ENCODE results near the gene ROCK2. TPM values are rescaled to one million over a fixed set of nuclear protein-coding genes. Genes with fewer than 3 reads are reported as not detected.
"Not testable (repeated sequence)": the region's sequence is repeated elsewhere in the genome, so short reads cannot be mapped to it uniquely, and the experiment has no call there.

ROCK2 gene
- total RNA-seq, 2 experiments from 2014 or later: 19.1 to 20.5 TPM

GRCh38 chr2:11257964-11258363, 86.5 kb downstream of the ROCK2 start:
- DNase-seq: no peak
- Mint-ChIP-seq H3K9me3 (peaks cover 3% of the 10 kb centered on the region), H3K36me3 (ENCODE audit: low read depth) (peaks cover 4% of the 10 kb centered on the region), H3K27me3 (no peaks in the 10 kb centered on the region), H3K4me3 (no peak overlapping the region), H3K4me1 (no peaks in the 10 kb centered on the region), H3K27ac (no peak overlapping the region)
- POLR2A ChIA-PET: no interaction called here
- CTCF ChIA-PET: no interaction called here

GRCh38 chr2:11257078-11257477, 87.4 kb downstream of the ROCK2 start:
- H3K4me3 Mint-ChIP-seq: no peak overlapping the region
- H3K27ac Mint-ChIP-seq: no peak overlapping the region
- peaks cover 4% of the 10 kb centered on the region for H3K9me3 Mint-ChIP-seq
- ChIA-PET CTCF (no interaction called here), POLR2A (no interaction called here)
- H3K27me3 Mint-ChIP-seq: no peaks in the 10 kb centered on the region
- peaks cover 7% of the 10 kb centered on the region for H3K36me3 Mint-ChIP-seq (ENCODE audit: low read depth)
- H3K4me1 Mint-ChIP-seq: no peaks in the 10 kb centered on the region
- DNase-seq: no peak

GRCh38 chr2:11256166-11256565, 88.3 kb downstream of the ROCK2 start:
- no peak for DNase-seq
- Mint-ChIP-seq H3K4me3 (no peak overlapping the region), H3K4me1 (no peaks in the 10 kb centered on the region), H3K36me3 (ENCODE audit: low read depth) (peaks cover 7% of the 10 kb centered on the region), H3K27ac (no peak overlapping the region), H3K9me3 (peaks cover 4% of the 10 kb centered on the region), H3K27me3 (no peaks in the 10 kb centered on the region)
- CTCF ChIA-PET: no interaction called here
- POLR2A ChIA-PET: no interaction called here

- DNase-seq: no peak
- Mint-ChIP-seq H3K4me1 (no peaks in the 10 kb centered on the region), H3K36me3 (ENCODE audit: low read depth) (peaks cover 7% of the 10 kb centered on the region), H3K9me3 (peaks cover 4% of the 10 kb centered on the region), H3K27ac (no peak overlapping the region), H3K4me3 (no peak overlapping the region), H3K27me3 (no peaks in the 10 kb centered on the region)
- POLR2A ChIA-PET: no interaction called here
- CTCF ChIA-PET: no interaction called here
These were observed 90.3 kb downstream of the ROCK2 start for GRCh38 chr2:11254100-11254536.

- H3K4me3 Mint-ChIP-seq; DNase-seq; H3K36me3 Mint-ChIP-seq (ENCODE audit: low read depth); H3K4me1 Mint-ChIP-seq; POLR2A ChIA-PET; H3K9me3 Mint-ChIP-seq; H3K27ac Mint-ChIP-seq; H3K27me3 Mint-ChIP-seq: not testable (repeated sequence)
- CTCF ChIA-PET: interaction anchor here (0.6 kb wide), 1 partner anchor 111 kb away, joined by 3 read pairs; no protein-coding TSS in a partner anchor
These were observed 92.0 kb downstream of the ROCK2 start for GRCh38 chr2:11252458-11252857.

GRCh38 chr2:11250400-11251196, 93.8 kb downstream of the ROCK2 start:
- no peak overlapping the region for H3K27ac Mint-ChIP-seq
- POLR2A ChIA-PET: no interaction called here
- CTCF ChIA-PET: interaction anchor here (0.6 kb wide), 1 partner anchor 52 kb away, joined by 3 read pairs; no protein-coding TSS in a partner anchor
- H3K9me3 Mint-ChIP-seq: peaks cover 4% of the 10 kb centered on the region
- no peaks in the 10 kb centered on the region for H3K4me1 Mint-ChIP-seq
- H3K27me3 Mint-ChIP-seq: no peaks in the 10 kb centered on the region
- no peak for DNase-seq
- no peak overlapping the region for H3K4me3 Mint-ChIP-seq
- H3K36me3 Mint-ChIP-seq (ENCODE audit: low read depth): peaks cover 3% of the 10 kb centered on the region

GRCh38 chr2:11245322-11245721, 99.1 kb downstream of the ROCK2 start:
- CTCF ChIA-PET: no interaction called here
- no peaks in the 10 kb centered on the region for H3K9me3 Mint-ChIP-seq
- H3K27ac Mint-ChIP-seq: no peak overlapping the region
- H3K27me3 Mint-ChIP-seq: no peaks in the 10 kb centered on the region
- DNase-seq: no peak
- H3K4me1 Mint-ChIP-seq: no peaks in the 10 kb centered on the region
- no peaks in the 10 kb centered on the region for H3K36me3 Mint-ChIP-seq (ENCODE audit: low read depth)
- POLR2A ChIA-PET: no interaction called here
- no peak overlapping the region for H3K4me3 Mint-ChIP-seq

- Mint-ChIP-seq H3K9me3 (no peaks in the 10 kb centered on the region), H3K27ac (no peak overlapping the region), H3K36me3 (ENCODE audit: low read depth) (no peaks in the 10 kb centered on the region), H3K27me3 (no peaks in the 10 kb centered on the region), H3K4me1 (no peaks in the 10 kb centered on the region), H3K4me3 (no peak overlapping the region)
- ChIA-PET CTCF (no interaction called here), POLR2A (no interaction called here)
- no peak for DNase-seq
These were observed 100.2 kb downstream of the ROCK2 start for GRCh38 chr2:11244091-11244826.

GRCh38 chr2:11243512-11243911, 100.9 kb downstream of the ROCK2 start:
- no peaks in the 10 kb centered on the region for H3K27me3 Mint-ChIP-seq
- ChIA-PET CTCF (no interaction called here), POLR2A (no interaction called here)
- H3K9me3 Mint-ChIP-seq: no peaks in the 10 kb centered on the region
- H3K4me3 Mint-ChIP-seq: no peak overlapping the region
- no peak overlapping the region for H3K27ac Mint-ChIP-seq
- no peaks in the 10 kb centered on the region for H3K4me1 Mint-ChIP-seq
- no peak for DNase-seq
- no peaks in the 10 kb centered on the region for H3K36me3 Mint-ChIP-seq (ENCODE audit: low read depth)

GRCh38 chr2:11242542-11243174, 101.8 kb downstream of the ROCK2 start:
- Mint-ChIP-seq H3K4me1 (peaks cover 2% of the 10 kb centered on the region), H3K27ac (no peak overlapping the region), H3K9me3 (no peaks in the 10 kb centered on the region), H3K4me3 (no peak overlapping the region), H3K36me3 (ENCODE audit: low read depth) (no peaks in the 10 kb centered on the region), H3K27me3 (no peaks in the 10 kb centered on the region)
- ChIA-PET CTCF (no interaction called here), POLR2A (no interaction called here)
- no peak for DNase-seq

GRCh38 chr2:11241412-11242203, 102.8 kb downstream of the ROCK2 start:
- Mint-ChIP-seq H3K4me3 (no peak overlapping the region), H3K36me3 (ENCODE audit: low read depth) (peaks cover under 1% of the 10 kb centered on the region), H3K9me3 (no peaks in the 10 kb centered on the region), H3K4me1 (peaks cover 4% of the 10 kb centered on the region), H3K27ac (no peak overlapping the region), H3K27me3 (no peaks in the 10 kb centered on the region)
- no peak for DNase-seq
- ChIA-PET CTCF (interaction anchor here (1.4 kb wide), 1 partner anchor 11 kb away, joined by 4 read pairs; no protein-coding TSS in a partner anchor), POLR2A (no interaction called here)

GRCh38 chr2:11239666-11240462, 104.6 kb downstream of the ROCK2 start:
- Mint-ChIP-seq H3K27ac (no peak overlapping the region), H3K9me3 (no peaks in the 10 kb centered on the region), H3K27me3 (no peaks in the 10 kb centered on the region), H3K4me3 (no peak overlapping the region), H3K36me3 (ENCODE audit: low read depth) (peaks cover 2% of the 10 kb centered on the region), H3K4me1 (peaks cover 8% of the 10 kb centered on the region)
- ChIA-PET CTCF (no interaction called here), POLR2A (no interaction called here)
- DNase-seq: no peak
